GM18517 (cell line): ENCODE measurements around the gene ASCC2.
"Not testable (repeated sequence)": the region's sequence is repeated elsewhere in the genome, so short reads cannot be mapped to it uniquely, and the experiment has no call there.

Experiments
- ATAC-seq: cut with Tn5 transposase; IDR thresholded peaks from one replicate; pipeline ENCODE4 v1.9.1; 2021; ENCODE audit warnings: mild to moderate bottlenecking, moderate library complexity; ENCODE audit not compliant: unreplicated experiment

ASCC2 gene

DNA sequence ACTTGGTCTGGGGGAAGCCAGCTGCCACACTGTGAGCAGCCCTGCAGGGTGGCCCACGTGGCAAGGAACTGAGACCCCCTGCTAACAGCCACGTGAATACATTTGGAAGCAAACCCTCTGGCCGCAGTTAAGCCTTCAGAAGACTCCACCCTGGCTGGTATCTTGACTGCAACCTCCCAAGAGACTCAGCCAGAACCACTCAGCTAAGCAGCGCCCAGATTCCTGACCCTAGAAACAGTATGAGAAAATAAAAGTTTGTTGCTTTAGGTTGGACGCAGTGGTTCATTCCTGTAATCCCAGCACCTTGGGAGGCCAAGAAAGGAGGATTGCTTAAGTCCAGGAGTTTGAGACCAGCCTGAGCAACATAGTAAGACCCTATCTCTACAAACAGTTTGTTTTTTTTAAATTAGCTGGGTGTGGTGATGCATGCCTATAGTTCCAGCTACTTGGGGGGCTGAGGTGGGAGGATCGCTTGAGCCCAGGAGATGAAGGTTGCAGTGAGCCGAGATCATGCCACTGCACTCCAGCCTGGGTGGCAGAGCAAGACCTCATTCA, 79.9 kb downstream of the ASCC2 start:
- no peak for ATAC-seq

DNA sequence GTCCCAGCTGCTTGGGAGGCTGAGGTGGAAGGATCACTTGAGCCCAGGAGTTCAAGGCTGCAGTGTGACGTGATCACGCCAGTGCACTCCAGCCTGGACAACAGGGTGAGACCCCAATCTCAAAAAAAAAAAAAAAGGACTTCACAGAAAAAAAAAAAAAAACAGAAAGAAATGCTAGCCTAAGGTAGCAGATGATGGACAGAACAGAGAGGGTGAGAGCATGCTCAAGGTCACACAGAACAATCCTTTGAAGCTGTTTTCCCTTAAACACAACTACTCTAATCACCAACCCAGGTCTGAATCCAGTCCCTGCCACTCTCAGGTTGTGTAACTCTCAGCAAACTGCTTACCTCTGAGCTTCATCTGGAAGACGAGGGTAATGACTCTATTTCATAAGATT, 81.0 kb downstream of the ASCC2 start:
- ATAC-seq, result no peak

GRCh38 chr22:29756341-29756740, 81.7 kb downstream of the ASCC2 start:
- ATAC-seq, result no peak

DNA sequence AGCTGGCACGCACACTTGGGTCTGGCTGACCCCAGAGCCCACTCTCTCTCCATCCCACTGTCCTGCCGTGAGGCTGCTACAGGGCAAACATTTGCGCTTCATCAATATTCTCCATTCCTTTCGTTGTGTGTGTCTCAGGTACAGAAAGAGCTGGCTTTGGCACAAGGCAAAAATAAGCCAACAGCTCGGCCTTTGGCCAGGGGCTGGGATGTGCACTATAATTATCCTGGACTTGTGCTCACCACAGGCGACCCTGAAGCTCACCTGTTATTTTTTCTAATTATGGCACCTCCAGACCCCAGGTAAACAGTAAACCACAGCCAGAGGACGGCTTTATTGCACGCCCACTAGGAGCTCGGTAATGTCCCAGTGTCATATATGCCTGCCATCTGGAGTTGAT, 82.2 kb downstream of the ASCC2 start:
- ATAC-seq, result no peak

GRCh38 chr22:29754658-29755395, 83.2 kb downstream of the ASCC2 start:
- not testable (repeated sequence) for ATAC-seq

GRCh38 chr22:29753808-29754657, 84.0 kb downstream of the ASCC2 start:
- ATAC-seq, result no peak

GRCh38 chr22:29751669-29752068, 86.4 kb downstream of the ASCC2 start:
- no peak for ATAC-seq

GRCh38 chr22:29750559-29751538, 87.2 kb downstream of the ASCC2 start:
- ATAC-seq, result no peak

DNA sequence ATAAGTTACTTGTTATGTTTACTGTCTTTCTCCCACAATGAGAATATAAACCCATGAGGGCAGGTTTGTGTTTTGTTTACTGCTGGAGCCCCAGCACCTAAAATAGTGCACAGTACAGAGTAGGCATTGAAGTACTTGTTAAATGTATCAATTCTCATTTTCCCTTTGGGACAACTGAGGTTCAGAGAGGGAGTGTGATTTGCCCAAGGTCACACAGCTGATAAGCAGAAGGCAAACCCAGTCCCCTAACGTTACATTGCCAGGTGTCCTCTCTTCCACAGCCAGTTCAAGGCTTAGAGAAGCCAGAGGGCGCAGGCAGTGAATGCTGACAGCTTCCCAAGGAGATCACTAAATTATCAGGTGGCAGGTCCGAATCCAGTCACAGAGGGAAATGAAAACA, 88.0 kb downstream of the ASCC2 start:
- ATAC-seq, result no peak

DNA sequence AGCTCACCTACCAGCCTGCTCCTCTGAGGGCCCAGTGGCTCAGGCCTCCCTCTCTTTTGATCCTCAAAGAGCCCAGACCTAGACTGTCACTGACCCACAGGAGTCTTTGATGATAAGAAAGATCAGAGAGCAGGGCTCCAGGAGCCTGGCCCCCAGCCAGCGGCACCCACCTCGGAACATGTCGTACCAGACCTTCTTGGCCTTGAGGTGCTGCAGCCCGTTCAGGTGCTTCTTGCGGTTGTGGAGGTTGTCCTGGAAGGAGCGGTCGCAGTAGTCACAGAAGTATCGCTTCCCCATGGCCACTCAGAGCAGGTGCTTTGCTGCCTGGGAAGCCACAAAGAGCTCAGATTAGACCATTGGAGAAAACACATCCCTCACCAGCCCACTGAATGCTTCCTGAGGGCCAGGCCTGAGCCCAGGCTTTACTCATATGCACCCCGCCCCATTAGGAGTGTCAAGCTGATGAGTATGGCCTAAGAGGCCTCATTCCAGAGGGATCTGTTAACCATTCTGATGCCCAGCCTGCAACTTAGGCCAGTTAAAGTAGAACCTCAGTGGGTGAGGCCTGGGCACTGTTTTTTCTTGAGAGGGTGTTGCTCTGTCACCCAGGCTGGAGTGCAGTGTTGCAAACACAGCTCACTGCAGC, 89.7 kb downstream of the ASCC2 start:
- no peak for ATAC-seq

DNA sequence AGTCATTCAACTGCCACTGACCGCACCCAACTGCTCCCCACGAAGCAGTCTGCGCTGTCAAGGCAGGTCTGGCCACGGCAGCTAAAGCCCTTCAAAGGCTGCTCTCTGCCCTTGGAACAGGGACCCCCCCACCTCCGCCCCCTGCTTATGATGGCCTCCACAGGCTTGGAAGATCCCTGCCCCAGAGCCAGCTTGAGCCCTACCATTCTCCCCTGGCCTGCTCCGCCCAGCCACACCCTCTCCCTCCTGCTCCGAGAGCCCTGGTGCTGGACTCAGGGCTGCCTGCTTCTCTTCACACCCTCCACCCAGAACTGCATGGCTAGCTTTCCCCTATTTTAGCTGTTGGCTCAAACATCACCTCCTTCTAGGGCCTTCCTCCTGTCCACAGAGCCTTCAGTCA, 90.2 kb downstream of the ASCC2 start:
- ATAC-seq, result no peak

- ATAC-seq, result no peak
These were observed 93.2 kb downstream of the ASCC2 start for GRCh38 chr22:29744902-29745301.

DNA sequence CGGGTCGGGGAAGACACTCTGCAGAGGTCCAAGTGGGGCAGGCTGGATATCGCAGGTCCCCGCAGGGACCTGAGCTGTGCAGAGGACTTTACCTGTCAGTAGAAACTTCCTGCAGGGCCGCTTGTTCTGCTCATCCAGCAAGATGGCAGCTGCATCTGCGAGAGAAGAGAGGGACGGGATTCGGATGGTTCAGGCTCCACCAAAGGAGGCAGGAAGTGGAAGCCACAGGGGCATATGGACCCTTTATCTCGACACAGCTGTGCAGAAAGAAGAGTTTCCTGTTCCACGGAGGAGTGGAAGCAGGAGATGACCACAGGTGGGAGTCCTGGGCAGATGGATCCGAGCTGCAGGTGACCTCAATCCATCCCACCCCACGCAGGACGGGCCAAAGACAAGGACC, 95.7 kb downstream of the ASCC2 start:
- ATAC-seq, result no peak

- ATAC-seq, result no peak
These were observed 96.1 kb downstream of the ASCC2 start for GRCh38 chr22:29741926-29742325.

- no peak for ATAC-seq
These were observed 97.9 kb downstream of the ASCC2 start for GRCh38 chr22:29740216-29740615.

DNA sequence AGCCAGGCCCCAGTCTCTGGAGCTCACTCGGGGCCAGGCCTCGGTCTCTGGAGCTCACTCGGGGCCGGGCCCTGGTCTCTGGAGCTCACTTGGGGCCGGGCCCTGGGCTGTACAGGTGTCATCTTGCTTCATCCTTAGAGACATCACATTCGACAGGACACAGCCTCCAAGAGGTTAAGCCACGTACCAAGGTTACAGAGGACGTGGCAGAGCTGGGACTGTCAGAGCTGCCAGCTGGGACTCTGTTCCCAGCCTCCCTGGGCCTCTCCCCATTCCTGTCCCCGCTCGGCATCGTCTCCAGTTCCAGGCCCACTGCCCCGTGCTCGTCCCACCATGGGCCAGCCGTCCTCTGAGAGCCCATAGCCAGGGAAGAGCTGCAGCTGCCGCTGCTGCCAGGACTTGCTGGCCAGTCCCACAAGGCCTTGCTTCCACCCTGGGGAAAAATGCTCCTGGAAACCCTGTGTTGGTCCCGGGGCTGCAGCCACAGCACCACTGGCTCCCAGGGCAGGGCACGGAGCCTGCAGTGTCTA, 98.7 kb downstream of the ASCC2 start:
- ATAC-seq, result no peak
